HepG2 (cell line): ENCODE data around the gene PXMP4. TPM values are rescaled to one million over a fixed set of nuclear protein-coding genes. Genes with fewer than 3 reads are reported as not detected.

Source experiments
- ARID5B ChIP-seq: IDR thresholded peaks from 2 replicates; pipeline ENCODE4 v1.4.0; 2020; ENCODE audit warnings: mild to moderate bottlenecking, missing genetic modification reagents
- FOXO1 ChIP-seq: sonication (generic); formaldehyde crosslinking; IDR thresholded peaks from 2 replicates; pipeline ENCODE4 v1.4.0; 2020; ENCODE audit warnings: missing genetic modification reagents
- HNF1A ChIP-seq, 2 experiments: sonication (generic) in 1 of 2; formaldehyde crosslinking in 1 of 2; IDR thresholded peaks; 2 replicates each; pipeline versions ENCODE4 v1.4.0 to v1.6.1; 2016 to 2020; ENCODE audit warnings: borderline replicate concordance in 1 of 2, low read depth in 1 of 2, mild to moderate bottlenecking in 1 of 2, missing genetic modification reagents in 1 of 2
- HNF4A ChIP-seq: sonication (generic); formaldehyde crosslinking; IDR thresholded peaks from 2 replicates; pipeline ENCODE4 v1.4.0; 2020; ENCODE audit warnings: missing genetic modification reagents
- NCOA1 ChIP-seq: sonication (generic); formaldehyde crosslinking; IDR thresholded peaks from 2 replicates; pipeline ENCODE4 v1.9.0; 2021; ENCODE audit warnings: missing genetic modification reagents
- NFYC ChIP-seq: IDR thresholded peaks from 2 replicates; pipeline ENCODE4 v1.6.1; 2016; ENCODE audit warnings: missing genetic modification reagents, missing compliant biosample characterization
- RFX1 ChIP-seq: fragments of 450-650 bp; IDR thresholded peaks from 2 replicates; pipeline ENCODE4 v1.6.1; 2017
- SMAD3 ChIP-seq: sonication (generic); formaldehyde crosslinking; IDR thresholded peaks from 2 replicates; pipeline ENCODE4 v1.4.0; 2020; ENCODE audit warnings: missing genetic modification reagents
- SMARCE1 ChIP-seq: fragments of 450-650 bp; IDR thresholded peaks from 2 replicates; pipeline ENCODE4 v1.6.1; 2017; ENCODE audit warnings: borderline replicate concordance
- SOX6 ChIP-seq, 2 experiments: fragments of 450-650 bp in 1 of 2; sonication (generic) in 1 of 2; formaldehyde crosslinking in 1 of 2; IDR thresholded peaks; 2 replicates each; pipeline versions ENCODE4 v1.4.0 to v1.6.1; 2017 to 2020; ENCODE audit warnings: antibody characterized with exemption in 1 of 2, mild to moderate bottlenecking in 1 of 2, missing genetic modification reagents in 1 of 2
- TEF ChIP-seq: sonication (generic); formaldehyde crosslinking; IDR thresholded peaks from 2 replicates; pipeline ENCODE4 v1.5.0; 2020; ENCODE audit warnings: missing genetic modification reagents
- ZNF281 ChIP-seq: sonication (generic); formaldehyde crosslinking; IDR thresholded peaks from 2 replicates; pipeline ENCODE4 v1.4.0; 2020; ENCODE audit warnings: missing genetic modification reagents, borderline replicate concordance
- ZNF629 ChIP-seq: sonication (generic); formaldehyde crosslinking; conservative IDR thresholded peaks from 2 replicates; pipeline ENCODE4 v1.5.0; 2020; ENCODE audit warnings: missing genetic modification reagents
- polyA plus RNA-seq, 8 experiments: library from polyadenylated mRNA; depleted of rRNA in 3 of 8; stranded (reverse) in 7 of 8; unstranded in 1 of 8; fragments of >200 nt; fragmentation: Illumina TruSeq in 4 of 8; extraction: Trizol in 4 of 8; gene quantifications; 2 replicates each; pipeline versions ENCODE4 v1.2.1 to v1.2.3, GENCODE V29; 2011 to 2016; ENCODE audit warnings: low read depth in 4 of 8, missing spikeins in 1 of 8, mixed read lengths in 1 of 8; ENCODE audit not compliant: insufficient read depth in 1 of 8
- total RNA-seq, 5 experiments: library from RNA; depleted of rRNA; stranded (reverse); fragments of >200 nt; fragmentation: Illumina TruSeq; extraction: Trizol; gene quantifications; 2 replicates each; pipeline ENCODE4 v1.2.3, GENCODE V29; 2016; ENCODE audit warnings: low read depth in 1 of 5

Gene PXMP4
- total and polyA plus RNA-seq, 2 of the 13 experiments (the other 11 are each of a cell fraction or from before 2014, with no cell fraction given): not detected

- TF ChIP-seq ARID5B (CRISPR knock-in tag) (peak; percentile 86), FOXO1 (CRISPR knock-in tag) (peak; percentile 27; the same call in 1 of the 2 replicates), SMAD3 (peak; percentile 79; the same call in 1 of the 2 replicates), HNF4A (CRISPR knock-in tag) (0 out of 2 replicates have a peak, but pooled peaks have one; percentile 12), SMARCE1 (no peak), NCOA1 (no peak), ZNF281 (CRISPR knock-in tag) (no peak), NFYC (CRISPR knock-in tag) (peak; percentile 22; the same call in 1 of the 2 replicates), RFX1 (no peak), TEF (CRISPR knock-in tag) (no peak), SOX6 (IDR thresholded peaks at IDR 0.05) (no peak), SOX6 (CRISPR knock-in tag; IDR thresholded peaks at IDR 0.05) (peak; percentile 84), ZNF629 (CRISPR knock-in tag) (0 out of 2 replicates have a peak, but pooled peaks have one; percentile 15), HNF1A (IDR thresholded peaks at IDR 0.05; ENCODE audit: low read depth) (no peak), HNF1A (CRISPR knock-in tag; IDR thresholded peaks at IDR 0.05; ENCODE audit: borderline replicate concordance) (no peak; the same call in 1 of the 2 replicates)
Measured at GRCh38 chr20:33733654-33734576, 13.8 kb upstream of the PXMP4 start (continued).
